GM23338 (cell line): ENCODE results near the gene SYT2. TPM values are rescaled to one million over a fixed set of nuclear protein-coding genes. Genes with fewer than 3 reads are reported as not detected.

ENCODE experiments used
- ATAC-seq: fragments of 200-7000 bp; cut with Tn5 transposase; 3 replicates; pipeline ENCODE4 v1.9.1; 2020
- DNase-seq: peaks from one replicate; pipeline ENCODE4 v3.0.0-alpha.2; 2015; ENCODE audit warnings: low spot score
- H2AFZ ChIP-seq: fragments of 200-600 bp; sonication (generic); 2 replicates; pipeline ENCODE4 v1.8.0; 2016; ENCODE audit warnings: antibody characterized with exemption, mild to moderate bottlenecking, moderate library complexity
- H3F3A ChIP-seq: fragments of 200-600 bp; sonication (generic); replicated peaks from 2 replicates; pipeline ENCODE4 v1.8.0; 2017; ENCODE audit warnings: antibody characterized with exemption, mixed run types, low read depth
- H3K27ac ChIP-seq: fragments of 200-600 bp; sonication (generic); 2 replicates; pipeline ENCODE4 v1.6.1; 2016; ENCODE audit warnings: low read depth
- H3K27me3 ChIP-seq: fragments of 200-600 bp; sonication (generic); 2 replicates; pipeline ENCODE4 v1.8.0; 2016; ENCODE audit warnings: mild to moderate bottlenecking, mixed run types, moderate library complexity; ENCODE audit not compliant: insufficient read depth
- H3K36me3 ChIP-seq: fragments of 200-600 bp; sonication (generic); 2 replicates; pipeline ENCODE4 v1.8.0; 2016; ENCODE audit warnings: mild to moderate bottlenecking; ENCODE audit not compliant: insufficient read depth
- H3K4me1 ChIP-seq: fragments of 200-600 bp; sonication (generic); 2 replicates; pipeline ENCODE4 v1.8.0; 2016; ENCODE audit warnings: mild to moderate bottlenecking, moderate library complexity; ENCODE audit not compliant: insufficient read depth
- H3K4me2 ChIP-seq: fragments of 200-600 bp; sonication (generic); 2 replicates; pipeline ENCODE4 v1.7.1; 2017; ENCODE audit warnings: mixed run types
- H3K4me3 ChIP-seq: fragments of 200-600 bp; sonication (generic); 2 replicates; pipeline ENCODE4 v1.6.1; 2016; ENCODE audit warnings: mixed run types
- H3K79me2 ChIP-seq: fragments of 200-600 bp; sonication (generic); replicated peaks from 2 replicates; pipeline ENCODE4 v1.8.0; 2017; ENCODE audit warnings: mild to moderate bottlenecking; ENCODE audit not compliant: insufficient read depth
- H3K9me2 ChIP-seq: fragments of 200-600 bp; sonication (generic); 2 replicates; pipeline ENCODE4 v1.8.0; 2017; ENCODE audit not compliant: insufficient read depth
- H4K20me1 ChIP-seq: fragments of 200-600 bp; sonication (generic); replicated peaks from 2 replicates; pipeline ENCODE4 v1.8.0; 2017; ENCODE audit warnings: mild to moderate bottlenecking; ENCODE audit not compliant: insufficient read depth
- H3K27ac Mint-ChIP-seq: 2 replicates; pipeline ENCODE4 v1.8.0; 2020; ENCODE audit warnings: inconsistent platforms, mild to moderate bottlenecking, moderate library complexity, mixed read lengths
- H3K27me3 Mint-ChIP-seq: 3 replicates; pipeline ENCODE4 v1.8.0; 2022; ENCODE audit warnings: low read depth, mild to moderate bottlenecking, moderate library complexity, mixed read lengths, inconsistent platforms; ENCODE audit not compliant: insufficient read depth, poor library complexity
- H3K36me3 Mint-ChIP-seq: 3 replicates; pipeline ENCODE4 v1.8.0; 2021; ENCODE audit warnings: low read depth, mild to moderate bottlenecking, inconsistent platforms, moderate library complexity, mixed read lengths
- H3K4me1 Mint-ChIP-seq: 3 replicates; pipeline ENCODE4 v1.8.0; 2020; ENCODE audit warnings: mild to moderate bottlenecking, inconsistent platforms, mixed read lengths
- H3K4me3 Mint-ChIP-seq: 3 replicates; pipeline ENCODE4 v1.8.0; 2021; ENCODE audit warnings: moderate library complexity, mild to moderate bottlenecking, inconsistent platforms, mixed read lengths
- H3K9me3 Mint-ChIP-seq: 3 replicates; pipeline ENCODE4 v1.8.0; 2020; ENCODE audit warnings: moderate library complexity, mild to moderate bottlenecking, inconsistent platforms, mixed read lengths
- CREB1 ChIP-seq: fragments of 250-450 bp; sonication (Bioruptor Pico); IDR thresholded peaks from 2 replicates; pipeline ENCODE4 v1.5.0; 2020; ENCODE audit warnings: low read depth, mild to moderate bottlenecking, moderate library complexity
- EZH2 ChIP-seq: fragments of 200-600 bp; sonication (generic); IDR thresholded peaks from one replicate; pipeline ENCODE4 v1.8.0; 2017; ENCODE audit warnings: antibody characterized with exemption, mild to moderate bottlenecking, low read depth; ENCODE audit not compliant: unreplicated experiment
- EZH2phosphoT487 ChIP-seq: fragments of 200-600 bp; sonication (generic); IDR thresholded peaks from one replicate; pipeline ENCODE4 v1.8.1; 2018; ENCODE audit warnings: antibody characterized with exemption; ENCODE audit not compliant: unreplicated experiment
- JUNB ChIP-seq: IDR thresholded peaks from one replicate; pipeline ENCODE4 v1.6.1; 2016; ENCODE audit warnings: antibody characterized with exemption; ENCODE audit not compliant: unreplicated experiment
- NANOG ChIP-seq: IDR thresholded peaks from 2 replicates; pipeline ENCODE4 v1.6.1; 2016; ENCODE audit warnings: antibody characterized with exemption, borderline replicate concordance
- POLR2AphosphoS5 ChIP-seq: IDR thresholded peaks from 2 replicates; pipeline ENCODE4 v1.6.1; 2016; ENCODE audit warnings: antibody characterized with exemption, low read depth
- STAT1 ChIP-seq: IDR thresholded peaks from one replicate; pipeline ENCODE4 v1.6.1; 2016; ENCODE audit warnings: antibody characterized with exemption; ENCODE audit not compliant: unreplicated experiment
- ZNF114 ChIP-seq: fragments of 250-450 bp; sonication (Bioruptor Pico); IDR thresholded peaks from 2 replicates; pipeline ENCODE4 v1.5.0; 2020; ENCODE audit warnings: mild to moderate bottlenecking, moderate library complexity
- ZNF331 ChIP-seq: fragments of 250-450 bp; sonication (Bioruptor Pico); IDR thresholded peaks from 2 replicates; pipeline ENCODE4 v1.5.0; 2020; ENCODE audit warnings: low read depth, mild to moderate bottlenecking, moderate library complexity
- polyA plus RNA-seq: library from polyadenylated mRNA; unstranded; fragments of >200 nt; fragmentation: Nextera tagmentation; extraction: Ambion mirVana; gene quantifications from 2 replicates; pipeline ENCODE4 v1.2.1, GENCODE V29; 2016
- total RNA-seq: library from RNA; depleted of rRNA; stranded (reverse); fragments of >200 nt; shearing (Covaris generic); gene quantifications from 2 replicates; pipeline ENCODE4 v1.2.3, GENCODE V29; 2014
- TF ChIP-seq, protein P1 (sequence below): IDR thresholded peaks from 2 replicates; pipeline ENCODE4 v1.6.1; 2016; ENCODE audit warnings: antibody characterized with exemption
- TF ChIP-seq, protein P2 (sequence below): IDR thresholded peaks from one replicate; pipeline ENCODE4 v1.6.1; 2018; ENCODE audit warnings: antibody characterized with exemption; ENCODE audit not compliant: unreplicated experiment
- TF ChIP-seq, protein P3 (sequence below), 2 experiments: fragments of 200-600 bp in 1 of 2; sonication (generic) in 1 of 2; conservative IDR thresholded peaks; 2 replicates each; pipeline versions ENCODE4 v1.5.1 to v1.6.1; 2016 to 2017; ENCODE audit warnings: antibody characterized with exemption in 2 of 2, low read depth in 2 of 2, mild to moderate bottlenecking in 2 of 2, moderate library complexity in 1 of 2
- TF ChIP-seq, protein P4 (sequence below): fragments of 250-450 bp; sonication (Bioruptor Pico); IDR thresholded peaks from 2 replicates; pipeline ENCODE4 v1.5.0; 2020; ENCODE audit warnings: mild to moderate bottlenecking, moderate library complexity

SYT2 gene
- total and polyA plus RNA-seq, 2 experiments from 2014 or later: 2.4 to 12.5 TPM

DNA sequence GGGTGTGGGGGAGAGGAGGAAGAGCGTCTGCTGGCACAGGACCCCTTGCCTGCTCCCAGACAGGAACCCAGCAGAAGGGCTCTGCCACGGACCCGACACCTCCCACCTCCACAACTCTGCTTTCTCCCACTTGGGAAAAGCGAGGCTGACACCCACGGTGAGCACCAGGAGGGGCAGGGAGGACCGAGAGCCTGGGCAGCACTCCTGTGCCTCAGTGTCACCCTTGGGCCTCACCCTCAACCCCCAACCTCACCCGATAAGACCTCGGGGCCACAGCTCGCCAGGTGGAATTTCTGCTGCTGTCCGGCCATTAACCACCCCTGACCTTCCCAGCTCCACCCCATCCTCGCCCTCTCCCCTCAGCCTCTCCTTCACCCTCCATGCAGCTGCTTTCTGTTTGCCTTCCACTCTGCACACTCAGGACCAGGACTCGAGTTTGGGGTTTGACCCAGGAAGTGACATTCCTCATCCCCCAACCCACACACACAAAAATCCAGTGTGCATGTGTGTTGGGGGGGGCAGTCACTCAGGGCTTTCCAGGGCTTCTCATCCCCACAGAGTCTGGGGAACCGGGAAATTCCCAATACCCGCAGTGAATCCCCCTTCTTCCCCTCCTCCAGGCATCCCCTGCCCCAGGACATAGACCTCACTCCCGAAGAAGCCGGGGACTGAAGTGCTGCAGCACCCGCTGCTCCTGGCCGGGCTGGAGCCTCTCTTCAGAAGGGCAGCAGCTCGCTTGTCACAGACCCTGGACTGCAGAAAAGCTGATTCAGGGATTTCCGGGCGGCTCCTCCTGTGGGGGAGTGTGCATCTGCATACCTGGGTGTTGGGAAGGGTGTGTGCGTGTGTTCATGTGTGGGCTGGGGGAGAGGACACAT, 65.8 kb downstream of the SYT2 start:
- peaks cover 44% of the 10 kb centered on the region for H3K27me3 Mint-ChIP-seq

More for the DNA sequence above, 65.8 kb downstream of the SYT2 start:
- ATAC-seq (peak; percentile 11), DNase-seq (peak; percentile 50)
- Histone ChIP-seq H3K79me2 (no peaks in the 10 kb centered on the region), H3K9me2 (no peaks in the 10 kb centered on the region), H2AFZ (no peak overlapping the region; the same call in 1 of the 2 replicates), H3K4me3 (peak overlapping the region; percentile 95), H3K36me3 (no peaks in the 10 kb centered on the region), H3K4me1 (peaks cover 24% of the 10 kb centered on the region), H3F3A (0 out of 2 replicates have a peak, but pooled peaks cover 3% of the 10 kb centered on the region), H3K4me2 (peak overlapping the region; percentile 98), H3K27me3 (peaks cover 52% of the 10 kb centered on the region), H3K27ac (no peak overlapping the region), H4K20me1 (no peaks in the 10 kb centered on the region; the same call in 1 of the 2 replicates)
- Mint-ChIP-seq H3K9me3 (no peaks in the 10 kb centered on the region; the same call in 2 of the 3 replicates), H3K4me1 (peaks cover 30% of the 10 kb centered on the region), H3K36me3 (no peaks in the 10 kb centered on the region; the same call in 2 of the 3 replicates), H3K4me3 (peak overlapping the region; percentile 86), H3K27ac (no peak overlapping the region)
- TF ChIP-seq, protein P1, sequence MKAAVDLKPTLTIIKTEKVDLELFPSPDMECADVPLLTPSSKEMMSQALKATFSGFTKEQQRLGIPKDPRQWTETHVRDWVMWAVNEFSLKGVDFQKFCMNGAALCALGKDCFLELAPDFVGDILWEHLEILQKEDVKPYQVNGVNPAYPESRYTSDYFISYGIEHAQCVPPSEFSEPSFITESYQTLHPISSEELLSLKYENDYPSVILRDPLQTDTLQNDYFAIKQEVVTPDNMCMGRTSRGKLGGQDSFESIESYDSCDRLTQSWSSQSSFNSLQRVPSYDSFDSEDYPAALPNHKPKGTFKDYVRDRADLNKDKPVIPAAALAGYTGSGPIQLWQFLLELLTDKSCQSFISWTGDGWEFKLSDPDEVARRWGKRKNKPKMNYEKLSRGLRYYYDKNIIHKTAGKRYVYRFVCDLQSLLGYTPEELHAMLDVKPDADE: no peak
- TF ChIP-seq JUNB: no peak
- TF ChIP-seq, protein P2, sequence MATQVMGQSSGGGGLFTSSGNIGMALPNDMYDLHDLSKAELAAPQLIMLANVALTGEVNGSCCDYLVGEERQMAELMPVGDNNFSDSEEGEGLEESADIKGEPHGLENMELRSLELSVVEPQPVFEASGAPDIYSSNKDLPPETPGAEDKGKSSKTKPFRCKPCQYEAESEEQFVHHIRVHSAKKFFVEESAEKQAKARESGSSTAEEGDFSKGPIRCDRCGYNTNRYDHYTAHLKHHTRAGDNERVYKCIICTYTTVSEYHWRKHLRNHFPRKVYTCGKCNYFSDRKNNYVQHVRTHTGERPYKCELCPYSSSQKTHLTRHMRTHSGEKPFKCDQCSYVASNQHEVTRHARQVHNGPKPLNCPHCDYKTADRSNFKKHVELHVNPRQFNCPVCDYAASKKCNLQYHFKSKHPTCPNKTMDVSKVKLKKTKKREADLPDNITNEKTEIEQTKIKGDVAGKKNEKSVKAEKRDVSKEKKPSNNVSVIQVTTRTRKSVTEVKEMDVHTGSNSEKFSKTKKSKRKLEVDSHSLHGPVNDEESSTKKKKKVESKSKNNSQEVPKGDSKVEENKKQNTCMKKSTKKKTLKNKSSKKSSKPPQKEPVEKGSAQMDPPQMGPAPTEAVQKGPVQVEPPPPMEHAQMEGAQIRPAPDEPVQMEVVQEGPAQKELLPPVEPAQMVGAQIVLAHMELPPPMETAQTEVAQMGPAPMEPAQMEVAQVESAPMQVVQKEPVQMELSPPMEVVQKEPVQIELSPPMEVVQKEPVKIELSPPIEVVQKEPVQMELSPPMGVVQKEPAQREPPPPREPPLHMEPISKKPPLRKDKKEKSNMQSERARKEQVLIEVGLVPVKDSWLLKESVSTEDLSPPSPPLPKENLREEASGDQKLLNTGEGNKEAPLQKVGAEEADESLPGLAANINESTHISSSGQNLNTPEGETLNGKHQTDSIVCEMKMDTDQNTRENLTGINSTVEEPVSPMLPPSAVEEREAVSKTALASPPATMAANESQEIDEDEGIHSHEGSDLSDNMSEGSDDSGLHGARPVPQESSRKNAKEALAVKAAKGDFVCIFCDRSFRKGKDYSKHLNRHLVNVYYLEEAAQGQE: no peak
- no peak for TF ChIP-seq POLR2AphosphoS5
- TF ChIP-seq NANOG: no peak
- TF ChIP-seq EZH2: no peak
- TF ChIP-seq CREB1 (CRISPR knock-in tag): no peak
- TF ChIP-seq, protein P3, sequence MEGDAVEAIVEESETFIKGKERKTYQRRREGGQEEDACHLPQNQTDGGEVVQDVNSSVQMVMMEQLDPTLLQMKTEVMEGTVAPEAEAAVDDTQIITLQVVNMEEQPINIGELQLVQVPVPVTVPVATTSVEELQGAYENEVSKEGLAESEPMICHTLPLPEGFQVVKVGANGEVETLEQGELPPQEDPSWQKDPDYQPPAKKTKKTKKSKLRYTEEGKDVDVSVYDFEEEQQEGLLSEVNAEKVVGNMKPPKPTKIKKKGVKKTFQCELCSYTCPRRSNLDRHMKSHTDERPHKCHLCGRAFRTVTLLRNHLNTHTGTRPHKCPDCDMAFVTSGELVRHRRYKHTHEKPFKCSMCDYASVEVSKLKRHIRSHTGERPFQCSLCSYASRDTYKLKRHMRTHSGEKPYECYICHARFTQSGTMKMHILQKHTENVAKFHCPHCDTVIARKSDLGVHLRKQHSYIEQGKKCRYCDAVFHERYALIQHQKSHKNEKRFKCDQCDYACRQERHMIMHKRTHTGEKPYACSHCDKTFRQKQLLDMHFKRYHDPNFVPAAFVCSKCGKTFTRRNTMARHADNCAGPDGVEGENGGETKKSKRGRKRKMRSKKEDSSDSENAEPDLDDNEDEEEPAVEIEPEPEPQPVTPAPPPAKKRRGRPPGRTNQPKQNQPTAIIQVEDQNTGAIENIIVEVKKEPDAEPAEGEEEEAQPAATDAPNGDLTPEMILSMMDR (conservative IDR thresholded peaks at IDR 0.05; ENCODE audit: low read depth in 2 of 2): no peak
- no peak for TF ChIP-seq STAT1
- no peak for TF ChIP-seq ZNF114
- TF ChIP-seq, protein P4, sequence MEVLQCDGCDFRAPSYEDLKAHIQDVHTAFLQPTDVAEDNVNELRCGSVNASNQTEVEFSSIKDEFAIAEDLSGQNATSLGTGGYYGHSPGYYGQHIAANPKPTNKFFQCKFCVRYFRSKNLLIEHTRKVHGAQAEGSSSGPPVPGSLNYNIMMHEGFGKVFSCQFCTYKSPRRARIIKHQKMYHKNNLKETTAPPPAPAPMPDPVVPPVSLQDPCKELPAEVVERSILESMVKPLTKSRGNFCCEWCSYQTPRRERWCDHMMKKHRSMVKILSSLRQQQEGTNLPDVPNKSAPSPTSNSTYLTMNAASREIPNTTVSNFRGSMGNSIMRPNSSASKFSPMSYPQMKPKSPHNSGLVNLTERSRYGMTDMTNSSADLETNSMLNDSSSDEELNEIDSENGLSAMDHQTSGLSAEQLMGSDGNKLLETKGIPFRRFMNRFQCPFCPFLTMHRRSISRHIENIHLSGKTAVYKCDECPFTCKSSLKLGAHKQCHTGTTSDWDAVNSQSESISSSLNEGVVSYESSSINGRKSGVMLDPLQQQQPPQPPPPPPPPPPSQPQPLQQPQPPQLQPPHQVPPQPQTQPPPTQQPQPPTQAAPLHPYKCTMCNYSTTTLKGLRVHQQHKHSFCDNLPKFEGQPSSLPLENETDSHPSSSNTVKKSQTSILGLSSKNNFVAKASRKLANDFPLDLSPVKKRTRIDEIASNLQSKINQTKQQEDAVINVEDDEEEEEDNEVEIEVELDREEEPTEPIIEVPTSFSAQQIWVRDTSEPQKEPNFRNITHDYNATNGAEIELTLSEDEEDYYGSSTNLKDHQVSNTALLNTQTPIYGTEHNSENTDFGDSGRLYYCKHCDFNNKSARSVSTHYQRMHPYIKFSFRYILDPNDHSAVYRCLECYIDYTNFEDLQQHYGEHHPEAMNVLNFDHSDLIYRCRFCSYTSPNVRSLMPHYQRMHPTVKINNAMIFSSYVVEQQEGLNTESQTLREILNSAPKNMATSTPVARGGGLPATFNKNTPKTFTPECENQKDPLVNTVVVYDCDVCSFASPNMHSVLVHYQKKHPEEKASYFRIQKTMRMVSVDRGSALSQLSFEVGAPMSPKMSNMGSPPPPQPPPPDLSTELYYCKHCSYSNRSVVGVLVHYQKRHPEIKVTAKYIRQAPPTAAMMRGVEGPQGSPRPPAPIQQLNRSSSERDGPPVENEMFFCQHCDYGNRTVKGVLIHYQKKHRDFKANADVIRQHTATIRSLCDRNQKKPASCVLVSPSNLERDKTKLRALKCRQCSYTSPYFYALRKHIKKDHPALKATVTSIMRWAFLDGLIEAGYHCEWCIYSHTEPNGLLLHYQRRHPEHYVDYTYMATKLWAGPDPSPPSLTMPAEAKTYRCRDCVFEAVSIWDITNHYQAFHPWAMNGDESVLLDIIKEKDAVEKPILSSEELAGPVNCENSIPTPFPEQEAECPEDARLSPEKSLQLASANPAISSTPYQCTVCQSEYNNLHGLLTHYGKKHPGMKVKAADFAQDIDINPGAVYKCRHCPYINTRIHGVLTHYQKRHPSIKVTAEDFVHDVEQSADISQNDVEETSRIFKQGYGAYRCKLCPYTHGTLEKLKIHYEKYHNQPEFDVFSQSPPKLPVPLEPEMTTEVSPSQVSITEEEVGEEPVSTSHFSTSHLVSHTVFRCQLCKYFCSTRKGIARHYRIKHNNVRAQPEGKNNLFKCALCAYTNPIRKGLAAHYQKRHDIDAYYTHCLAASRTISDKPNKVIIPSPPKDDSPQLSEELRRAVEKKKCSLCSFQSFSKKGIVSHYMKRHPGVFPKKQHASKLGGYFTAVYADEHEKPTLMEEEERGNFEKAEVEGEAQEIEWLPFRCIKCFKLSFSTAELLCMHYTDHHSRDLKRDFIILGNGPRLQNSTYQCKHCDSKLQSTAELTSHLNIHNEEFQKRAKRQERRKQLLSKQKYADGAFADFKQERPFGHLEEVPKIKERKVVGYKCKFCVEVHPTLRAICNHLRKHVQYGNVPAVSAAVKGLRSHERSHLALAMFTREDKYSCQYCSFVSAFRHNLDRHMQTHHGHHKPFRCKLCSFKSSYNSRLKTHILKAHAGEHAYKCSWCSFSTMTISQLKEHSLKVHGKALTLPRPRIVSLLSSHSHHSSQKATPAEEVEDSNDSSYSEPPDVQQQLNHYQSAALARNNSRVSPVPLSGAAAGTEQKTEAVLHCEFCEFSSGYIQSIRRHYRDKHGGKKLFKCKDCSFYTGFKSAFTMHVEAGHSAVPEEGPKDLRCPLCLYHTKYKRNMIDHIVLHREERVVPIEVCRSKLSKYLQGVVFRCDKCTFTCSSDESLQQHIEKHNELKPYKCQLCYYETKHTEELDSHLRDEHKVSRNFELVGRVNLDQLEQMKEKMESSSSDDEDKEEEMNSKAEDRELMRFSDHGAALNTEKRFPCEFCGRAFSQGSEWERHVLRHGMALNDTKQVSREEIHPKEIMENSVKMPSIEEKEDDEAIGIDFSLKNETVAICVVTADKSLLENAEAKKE (CRISPR knock-in tag): no peak
- no peak for TF ChIP-seq ZNF331 (CRISPR knock-in tag)
- TF ChIP-seq EZH2phosphoT487: no peak
